Measurements from ENCODE around the gene GPR180. TPM values are rescaled to one million over a fixed set of nuclear protein-coding genes. Genes with fewer than 3 reads are reported as not detected.

GPR180 gene
- total and polyA plus RNA-seq, 2 donors = 2.6 to 5.4 TPM

GRCh38 chr13:94664889-94665288 lies 63.2 kb downstream of the GPR180 start:
- Histone ChIP-seq H3K4me3 (ENCODE audit: low read length in 2 of 2) (no peak overlapping the region), H3K27ac (ENCODE audit: low read depth in 1 of 2, low read length in 1 of 2) (no peak overlapping the region), H3K9me3 (ENCODE audit: control insufficient read depth in 2 of 2, insufficient read depth in 1 of 2, low read length in 1 of 2) (no peaks in the 10 kb centered on the region), H3K36me3 (ENCODE audit: control insufficient read depth in 2 of 2, insufficient read depth in 2 of 2, low read length in 1 of 2) (no peaks in the 10 kb centered on the region), H3K4me1 (ENCODE audit: control insufficient read depth in 2 of 2, insufficient read depth in 2 of 2, low read length in 2 of 2) (no peaks in the 10 kb centered on the region), H3K27me3 (ENCODE audit: control insufficient read depth in 2 of 2, insufficient read depth in 1 of 2, low read length in 1 of 2) (peaks cover 0 to 11% of the 10 kb centered on the region in 2 donors)
- DNase-seq (ENCODE audit: low read depth in 6 of 9, low spot score in 9 of 9) = no peak
- 73% methylated on average over 7 of the region's 7 CpGs for WGBS

- no peak for DNase-seq (ENCODE audit: low read depth in 6 of 9, low spot score in 9 of 9)
- H3K27ac ChIP-seq (ENCODE audit: low read depth in 1 of 2, low read length in 1 of 2) = no peak overlapping the region
- no peaks in the 10 kb centered on the region for H3K36me3 ChIP-seq (ENCODE audit: control insufficient read depth in 2 of 2, insufficient read depth in 2 of 2, low read length in 1 of 2)
- 91% methylated on average over 7 of the region's 7 CpGs for WGBS
- H3K4me3 ChIP-seq (ENCODE audit: low read length in 2 of 2) = no peak overlapping the region
- H3K9me3 ChIP-seq (ENCODE audit: control insufficient read depth in 2 of 2, insufficient read depth in 1 of 2, low read length in 1 of 2) = no peaks in the 10 kb centered on the region
- H3K27me3 ChIP-seq (ENCODE audit: control insufficient read depth in 2 of 2, insufficient read depth in 1 of 2, low read length in 1 of 2) = peaks cover 0 to 9% of the 10 kb centered on the region in 2 donors
- no peaks in the 10 kb centered on the region for H3K4me1 ChIP-seq (ENCODE audit: control insufficient read depth in 2 of 2, insufficient read depth in 2 of 2, low read length in 2 of 2)
Measured at GRCh38 chr13:94666065-94666464, 64.4 kb downstream of the GPR180 start.

- Histone ChIP-seq H3K27ac (ENCODE audit: low read depth in 1 of 2, low read length in 1 of 2) (no peak overlapping the region), H3K4me1 (ENCODE audit: control insufficient read depth in 2 of 2, insufficient read depth in 2 of 2, low read length in 2 of 2) (no peaks in the 10 kb centered on the region), H3K36me3 (ENCODE audit: control insufficient read depth in 2 of 2, insufficient read depth in 2 of 2, low read length in 1 of 2) (no peaks in the 10 kb centered on the region), H3K9me3 (ENCODE audit: control insufficient read depth in 2 of 2, insufficient read depth in 1 of 2, low read length in 1 of 2) (no peaks in the 10 kb centered on the region), H3K4me3 (ENCODE audit: low read length in 2 of 2) (no peak overlapping the region), H3K27me3 (ENCODE audit: control insufficient read depth in 2 of 2, insufficient read depth in 1 of 2, low read length in 1 of 2) (peaks cover 0 to 5% of the 10 kb centered on the region in 2 donors)
- DNase-seq (ENCODE audit: low read depth in 6 of 9, low spot score in 9 of 9) = peak in 2 of 9 donors; percentile 8 to 10
- WGBS = 61% methylated on average over 2 of the region's 2 CpGs
Measured at GRCh38 chr13:94667190-94667589, 65.5 kb downstream of the GPR180 start.

- H3K27me3 ChIP-seq (ENCODE audit: control insufficient read depth in 2 of 2, insufficient read depth in 1 of 2, low read length in 1 of 2) = peaks cover 0 to 2% of the 10 kb centered on the region in 2 donors
- no peak overlapping the region for H3K4me3 ChIP-seq (ENCODE audit: low read length in 2 of 2)
- H3K9me3 ChIP-seq (ENCODE audit: control insufficient read depth in 2 of 2, insufficient read depth in 1 of 2, low read length in 1 of 2) = no peaks in the 10 kb centered on the region
- H3K36me3 ChIP-seq (ENCODE audit: control insufficient read depth in 2 of 2, insufficient read depth in 2 of 2, low read length in 1 of 2) = no peaks in the 10 kb centered on the region
- H3K27ac ChIP-seq (ENCODE audit: low read depth in 1 of 2, low read length in 1 of 2) = no peak overlapping the region
- no peak for DNase-seq (ENCODE audit: low read depth in 6 of 9, low spot score in 9 of 9)
- H3K4me1 ChIP-seq (ENCODE audit: control insufficient read depth in 2 of 2, insufficient read depth in 2 of 2, low read length in 2 of 2) = no peaks in the 10 kb centered on the region
- WGBS = 88% methylated on average over 2 of the region's 2 CpGs
Measured at GRCh38 chr13:94672400-94672799, 70.7 kb downstream of the GPR180 start.

GRCh38 chr13:94673851-94674250 lies 72.2 kb downstream of the GPR180 start:
- no peak overlapping the region for H3K4me3 ChIP-seq (ENCODE audit: low read length in 2 of 2)
- peaks cover 0 to 6% of the 10 kb centered on the region in 2 donors for H3K27me3 ChIP-seq (ENCODE audit: control insufficient read depth in 2 of 2, insufficient read depth in 1 of 2, low read length in 1 of 2)
- no peaks in the 10 kb centered on the region for H3K9me3 ChIP-seq (ENCODE audit: control insufficient read depth in 2 of 2, insufficient read depth in 1 of 2, low read length in 1 of 2)
- 82% methylated on average over 5 of the region's 5 CpGs for WGBS
- DNase-seq (ENCODE audit: low read depth in 6 of 9, low spot score in 9 of 9) = no peak
- no peaks in the 10 kb centered on the region for H3K4me1 ChIP-seq (ENCODE audit: control insufficient read depth in 2 of 2, insufficient read depth in 2 of 2, low read length in 2 of 2)
- no peaks in the 10 kb centered on the region for H3K36me3 ChIP-seq (ENCODE audit: control insufficient read depth in 2 of 2, insufficient read depth in 2 of 2, low read length in 1 of 2)
- H3K27ac ChIP-seq (ENCODE audit: low read depth in 1 of 2, low read length in 1 of 2) = no peak overlapping the region

- Histone ChIP-seq H3K36me3 (ENCODE audit: control insufficient read depth in 2 of 2, insufficient read depth in 2 of 2, low read length in 1 of 2) (no peaks in the 10 kb centered on the region), H3K4me3 (ENCODE audit: low read length in 2 of 2) (no peak overlapping the region), H3K9me3 (ENCODE audit: control insufficient read depth in 2 of 2, insufficient read depth in 1 of 2, low read length in 1 of 2) (no peaks in the 10 kb centered on the region), H3K27ac (ENCODE audit: low read depth in 1 of 2, low read length in 1 of 2) (no peak overlapping the region), H3K4me1 (ENCODE audit: control insufficient read depth in 2 of 2, insufficient read depth in 2 of 2, low read length in 2 of 2) (no peaks in the 10 kb centered on the region), H3K27me3 (ENCODE audit: control insufficient read depth in 2 of 2, insufficient read depth in 1 of 2, low read length in 1 of 2) (peaks cover 0 to 6% of the 10 kb centered on the region in 2 donors)
- WGBS = 42% methylated on average over 5 of the region's 5 CpGs
- peak; percentile 11 to 71 (median 41) for DNase-seq (ENCODE audit: low read depth in 6 of 9, low spot score in 9 of 9)
Measured at GRCh38 chr13:94674609-94675348, 73.1 kb downstream of the GPR180 start.

- Histone ChIP-seq H3K4me1 (ENCODE audit: control insufficient read depth in 2 of 2, insufficient read depth in 2 of 2, low read length in 2 of 2) (no peaks in the 10 kb centered on the region), H3K36me3 (ENCODE audit: control insufficient read depth in 2 of 2, insufficient read depth in 2 of 2, low read length in 1 of 2) (no peaks in the 10 kb centered on the region)
- 96% methylated on average over 2 of the region's 2 CpGs for WGBS
Measured at GRCh38 chr13:94677799-94678198, 76.1 kb downstream of the GPR180 start.

GRCh38 chr13:94678845-94679244 lies 77.2 kb downstream of the GPR180 start:
- H3K36me3 ChIP-seq (ENCODE audit: control insufficient read depth in 2 of 2, insufficient read depth in 2 of 2, low read length in 1 of 2) = no peaks in the 10 kb centered on the region
- WGBS = 95% methylated on average over 2 of the region's 2 CpGs
- no peaks in the 10 kb centered on the region for H3K4me1 ChIP-seq (ENCODE audit: control insufficient read depth in 2 of 2, insufficient read depth in 2 of 2, low read length in 2 of 2)
- H3K9me3 ChIP-seq (ENCODE audit: control insufficient read depth in 2 of 2, insufficient read depth in 1 of 2, low read length in 1 of 2) = no peaks in the 10 kb centered on the region
- H3K4me3 ChIP-seq (ENCODE audit: low read length in 2 of 2) = no peak overlapping the region
- peaks cover 0 to 9% of the 10 kb centered on the region in 2 donors for H3K27me3 ChIP-seq (ENCODE audit: control insufficient read depth in 2 of 2, insufficient read depth in 1 of 2, low read length in 1 of 2)
- H3K27ac ChIP-seq (ENCODE audit: low read depth in 1 of 2, low read length in 1 of 2) = no peak overlapping the region
- DNase-seq (ENCODE audit: low read depth in 6 of 9, low spot score in 9 of 9) = no peak

More at GRCh38 chr13:94677799-94678198, 76.1 kb downstream of the GPR180 start:
- H3K27me3 ChIP-seq (ENCODE audit: control insufficient read depth in 2 of 2, insufficient read depth in 1 of 2, low read length in 1 of 2) = peaks cover 0 to 7% of the 10 kb centered on the region in 2 donors
- no peak overlapping the region for H3K4me3 ChIP-seq (ENCODE audit: low read length in 2 of 2)
- H3K27ac ChIP-seq (ENCODE audit: low read depth in 1 of 2, low read length in 1 of 2) = no peak overlapping the region
- no peaks in the 10 kb centered on the region for H3K9me3 ChIP-seq (ENCODE audit: control insufficient read depth in 2 of 2, insufficient read depth in 1 of 2, low read length in 1 of 2)
- no peak for DNase-seq (ENCODE audit: low read depth in 6 of 9, low spot score in 9 of 9)

GRCh38 chr13:94679614-94680013 lies 78.0 kb downstream of the GPR180 start:
- Histone ChIP-seq H3K9me3 (ENCODE audit: control insufficient read depth in 2 of 2, insufficient read depth in 1 of 2, low read length in 1 of 2) (no peaks in the 10 kb centered on the region), H3K4me3 (ENCODE audit: low read length in 2 of 2) (no peak overlapping the region), H3K4me1 (ENCODE audit: control insufficient read depth in 2 of 2, insufficient read depth in 2 of 2, low read length in 2 of 2) (no peaks in the 10 kb centered on the region), H3K36me3 (ENCODE audit: control insufficient read depth in 2 of 2, insufficient read depth in 2 of 2, low read length in 1 of 2) (no peaks in the 10 kb centered on the region), H3K27me3 (ENCODE audit: control insufficient read depth in 2 of 2, insufficient read depth in 1 of 2, low read length in 1 of 2) (peaks cover 0 to 9% of the 10 kb centered on the region in 2 donors), H3K27ac (ENCODE audit: low read depth in 1 of 2, low read length in 1 of 2) (no peak overlapping the region)
- WGBS = 80% methylated on average over 6 of the region's 6 CpGs
- DNase-seq (ENCODE audit: low read depth in 6 of 9, low spot score in 9 of 9) = no peak
